B cell (primary cell): Measurements from ENCODE around the gene PDE4B. TPM values are rescaled to one million over a fixed set of nuclear protein-coding genes. Genes with fewer than 3 reads are reported as not detected.

ENCODE experiments used
- ATAC-seq: fragments of 200-7000 bp; cut with Tn5 transposase; one replicate; pipeline ENCODE4 v1.10.0; 2021; ENCODE audit warnings: low read depth, mild to moderate bottlenecking, moderate number of reproducible peaks, moderate library complexity
- CTCF ChIA-PET: fragments of 350-600 bp; sonication (Branson Sonifier 250); formaldehyde crosslinking; loops from one replicate; lab custom pipeline; 2021; ENCODE audit warnings: antibody characterized with exemption, inconsistent platforms; lab: Charles Lee
- POLR2A ChIA-PET: fragments of 350-600 bp; sonication (Branson Sonifier 250); formaldehyde crosslinking; loops from one replicate; lab custom pipeline; 2021; ENCODE audit warnings: antibody characterized with exemption; lab: Charles Lee
- DNase-seq: peaks from one replicate; pipeline ENCODE4 v3.0.0; 2013
- H2AFZ ChIP-seq: 2 replicates; pipeline ENCODE4 v1.6.1; 2012; ENCODE audit warnings: mild to moderate bottlenecking, low read depth, low read length; ENCODE audit not compliant: insufficient read depth, poor library complexity, severe bottlenecking
- H3K27ac ChIP-seq, 2 donors: 1 replicate in 1 of 2; 2 replicates in 1 of 2; pipeline ENCODE4 v1.5.1; 2012 to 2013; ENCODE audit warnings: low read length in 2 of 2, mild to moderate bottlenecking in 2 of 2, moderate library complexity in 1 of 2
- H3K27me3 ChIP-seq, 4 experiments: fragments of 200-600 bp in 1 of 4; sonication (generic) in 1 of 4; replicated peaks in 1 of 4; 1 replicate in 2 of 4; 2 replicates in 2 of 4; pipeline versions ENCODE4 v1.6.1 to v1.7.0; 2013 to 2016; ENCODE audit warnings: low read length in 3 of 4, mild to moderate bottlenecking in 2 of 4, mixed read lengths in 1 of 4, moderate library complexity in 1 of 4; ENCODE audit not compliant: insufficient read depth in 4 of 4, control insufficient read depth in 3 of 4; ENCODE audit errors: control extremely low read depth in 1 of 4
- H3K36me3 ChIP-seq, 2 experiments: replicated peaks in 1 of 2; 1 replicate in 1 of 2; 2 replicates in 1 of 2; pipeline versions ENCODE4 v1.6.1 to v1.7.1; 2013; ENCODE audit warnings: low read length in 1 of 2; ENCODE audit not compliant: insufficient read depth in 2 of 2, control insufficient read depth in 1 of 2; ENCODE audit errors: control extremely low read depth in 1 of 2, extremely low read depth in 1 of 2
- H3K4me1 ChIP-seq, 2 donors: fragments of 200-600 bp in 1 of 2; sonication (generic) in 1 of 2; 1 replicate in 1 of 2; 2 replicates in 1 of 2; pipeline versions ENCODE4 v1.5.1 to v1.6.1; 2013 to 2017; ENCODE audit warnings: low read length in 2 of 2; ENCODE audit not compliant: control insufficient read depth in 2 of 2, insufficient read depth in 2 of 2
- H3K4me2 ChIP-seq: replicated peaks from 2 replicates; pipeline ENCODE3; 2012; ENCODE audit warnings: mild to moderate bottlenecking, low read depth, low read length; ENCODE audit not compliant: poor library complexity, severe bottlenecking
- H3K4me3 ChIP-seq, 5 experiments: fragments of 200-600 bp in 1 of 5; sonication (generic) in 1 of 5; 1 replicate in 3 of 5; 2 replicates in 2 of 5; pipeline versions ENCODE4 v1.5.1 to v1.7.0; 2011 to 2016; ENCODE audit warnings: low read length in 4 of 5, mild to moderate bottlenecking in 4 of 5, low read depth in 2 of 5, control low read depth in 1 of 5, moderate library complexity in 1 of 5; ENCODE audit not compliant: insufficient read depth in 1 of 5; ENCODE audit errors: control extremely low read depth in 1 of 5, extremely low read depth in 1 of 5
- H3K79me2 ChIP-seq: fragments of 200-600 bp; sonication (generic); one replicate; pipeline ENCODE4 v1.6.0; 2016; ENCODE audit warnings: low read length; ENCODE audit not compliant: control insufficient read depth, insufficient read depth
- H3K9ac ChIP-seq: fragments of 200-600 bp; sonication (generic); 2 replicates; pipeline ENCODE4 v1.6.1; 2017; ENCODE audit warnings: mild to moderate bottlenecking, low read length, moderate library complexity
- H3K9me3 ChIP-seq, 3 donors: one replicate each; pipeline versions ENCODE4 v1.6.1 to v1.7.1; 2013; ENCODE audit warnings: low read length in 2 of 3; ENCODE audit not compliant: control insufficient read depth in 2 of 3, insufficient read depth in 1 of 3; ENCODE audit errors: control extremely low read depth in 1 of 3
- H4K20me1 ChIP-seq: 2 replicates; pipeline ENCODE4 v1.6.0; 2012; ENCODE audit warnings: mild to moderate bottlenecking, low read length; ENCODE audit not compliant: insufficient read depth, control insufficient read depth, poor library complexity, severe bottlenecking
- H3K27ac Mint-ChIP-seq: one replicate; pipeline ENCODE4 v1.8.0; 2021; ENCODE audit warnings: mixed read lengths
- H3K27me3 Mint-ChIP-seq: one replicate; pipeline ENCODE4 v1.8.0; 2021; ENCODE audit warnings: mixed read lengths
- H3K4me1 Mint-ChIP-seq: one replicate; pipeline ENCODE4 v1.8.0; 2021; ENCODE audit warnings: mixed read lengths
- H3K4me3 Mint-ChIP-seq: one replicate; pipeline ENCODE4 v1.8.0; 2021; ENCODE audit warnings: mixed read lengths
- H3K9me3 Mint-ChIP-seq: one replicate; pipeline ENCODE4 v1.8.0; 2022; ENCODE audit warnings: mixed read lengths; ENCODE audit not compliant: insufficient read depth
- EZH2 ChIP-seq: IDR thresholded peaks from 2 replicates; pipeline ENCODE4 v1.6.1; 2012; ENCODE audit warnings: borderline replicate concordance, low read depth, mild to moderate bottlenecking, moderate library complexity, low read length; ENCODE audit not compliant: insufficient read depth, poor library complexity, severe bottlenecking
- WGBS: methylation state at CpG from one replicate; pipeline ENCODE4 v1.1.5; 2013; ENCODE audit warnings: missing lambda C conversion rate; ENCODE audit not compliant: insufficient coverage; 5-methylcytosine and 5-hydroxymethylcytosine counted together
- intact Hi-C: fragments of 100-400 bp; cut with micrococcal nuclease; formaldehyde crosslinking; loops from one replicate; pipeline ENCODE4 v1.10.0; 2022
- polyA plus RNA-seq: library from polyadenylated mRNA; depleted of rRNA; stranded (reverse); fragments of >200 nt; gene quantifications from 2 replicates; pipeline ENCODE4 v1.2.3, GENCODE V29; 2012
- total RNA-seq, 2 donors: library from RNA; stranded (reverse); fragments of 120-200 nt in 1 of 2; gene quantifications; 1 replicate in 1 of 2; 2 replicates in 1 of 2; pipeline versions ENCODE4 v1.2.3 to v1.2.4, GENCODE V29; 2013 to 2022
- TF ChIP-seq, protein P1 (sequence below): fragments of 200-600 bp; IDR thresholded peaks from one replicate; pipeline ENCODE4 v1.8.0; 2022; ENCODE audit warnings: antibody characterized with exemption, mild to moderate bottlenecking

Gene PDE4B
- total and polyA plus RNA-seq, 2 donors (not counting 1 experiment from before 2014, with no cell fraction given), result 63.7 to 242 TPM

DNA sequence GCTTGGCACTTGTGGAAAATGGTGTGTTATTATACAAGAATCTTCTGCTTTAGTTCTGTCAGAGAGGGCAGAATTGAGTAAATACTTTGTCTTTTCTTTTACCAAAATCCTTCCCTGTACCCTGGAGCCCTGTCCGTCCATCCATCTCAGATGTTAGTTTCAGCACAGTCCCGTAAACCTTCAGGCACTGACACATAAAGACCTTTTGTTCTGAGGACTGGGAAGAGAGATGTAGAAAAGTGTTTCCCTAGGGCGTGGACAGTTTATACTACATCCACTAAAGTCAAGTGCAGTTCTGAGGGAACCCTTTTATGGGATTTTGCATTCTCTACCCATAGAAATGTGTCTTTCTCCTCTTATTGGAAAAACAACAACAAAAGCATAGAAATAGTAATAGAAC, 162.4 kb downstream of the PDE4B start:
- no peak for TF ChIP-seq EZH2
- TF ChIP-seq, protein P1, sequence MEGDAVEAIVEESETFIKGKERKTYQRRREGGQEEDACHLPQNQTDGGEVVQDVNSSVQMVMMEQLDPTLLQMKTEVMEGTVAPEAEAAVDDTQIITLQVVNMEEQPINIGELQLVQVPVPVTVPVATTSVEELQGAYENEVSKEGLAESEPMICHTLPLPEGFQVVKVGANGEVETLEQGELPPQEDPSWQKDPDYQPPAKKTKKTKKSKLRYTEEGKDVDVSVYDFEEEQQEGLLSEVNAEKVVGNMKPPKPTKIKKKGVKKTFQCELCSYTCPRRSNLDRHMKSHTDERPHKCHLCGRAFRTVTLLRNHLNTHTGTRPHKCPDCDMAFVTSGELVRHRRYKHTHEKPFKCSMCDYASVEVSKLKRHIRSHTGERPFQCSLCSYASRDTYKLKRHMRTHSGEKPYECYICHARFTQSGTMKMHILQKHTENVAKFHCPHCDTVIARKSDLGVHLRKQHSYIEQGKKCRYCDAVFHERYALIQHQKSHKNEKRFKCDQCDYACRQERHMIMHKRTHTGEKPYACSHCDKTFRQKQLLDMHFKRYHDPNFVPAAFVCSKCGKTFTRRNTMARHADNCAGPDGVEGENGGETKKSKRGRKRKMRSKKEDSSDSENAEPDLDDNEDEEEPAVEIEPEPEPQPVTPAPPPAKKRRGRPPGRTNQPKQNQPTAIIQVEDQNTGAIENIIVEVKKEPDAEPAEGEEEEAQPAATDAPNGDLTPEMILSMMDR, result no peak
- POLR2A ChIA-PET, result no interaction called here

GRCh38 chr1:65955503-65955902, 162.8 kb downstream of the PDE4B start:
- CTCF ChIA-PET, result interaction anchor here (2.1 to 9.4 kb wide), 3 partner anchors 287 to 495 kb away, joined by 6 to 171 read pairs (median 52); no protein-coding TSS in a partner anchor
- no peaks in the 10 kb centered on the region for H4K20me1 ChIP-seq
- POLR2A ChIA-PET, result no interaction called here

More for the DNA sequence above, 162.4 kb downstream of the PDE4B start:
- Mint-ChIP-seq H3K4me3 (no peak overlapping the region), H3K4me1 (no peaks in the 10 kb centered on the region), H3K9me3 (no peaks in the 10 kb centered on the region), H3K27ac (no peak overlapping the region), H3K27me3 (peaks cover 13% of the 10 kb centered on the region)
- no peak for ATAC-seq
- Histone ChIP-seq H3K79me2 (no peaks in the 10 kb centered on the region), H3K27me3 (no peaks in the 10 kb centered on the region), H3K36me3 (no peaks in the 10 kb centered on the region), H3K4me2 (no peak overlapping the region), H3K4me3 (no peak overlapping the region), H4K20me1 (no peaks in the 10 kb centered on the region), H3K4me1 (no peaks in the 10 kb centered on the region), H3K27ac (no peak overlapping the region), H3K9me3 (no peaks in the 10 kb centered on the region), H2AFZ (no peak overlapping the region), H3K9ac (no peak overlapping the region)
- intact Hi-C loops, result loop anchor here (10.0 kb wide), 1 partner anchor 420 kb away; no protein-coding TSS in a partner anchor
- no CpG with 5 or more reads among the region's 3 CpGs for WGBS
- CTCF ChIA-PET, result interaction anchor here (2.1 to 9.4 kb wide), 3 partner anchors 288 to 496 kb away, joined by 6 to 171 read pairs (median 52); no protein-coding TSS in a partner anchor
- DNase-seq, result no peak

More at GRCh38 chr1:65955503-65955902, 162.8 kb downstream of the PDE4B start:
- Histone ChIP-seq H3K27me3 (no peaks in the 10 kb centered on the region), H2AFZ (no peak overlapping the region), H3K27ac (no peak overlapping the region), H3K9me3 (no peaks in the 10 kb centered on the region), H3K4me1 (no peaks in the 10 kb centered on the region), H3K4me2 (no peak overlapping the region), H3K79me2 (no peaks in the 10 kb centered on the region), H3K36me3 (no peaks in the 10 kb centered on the region), H3K4me3 (no peak overlapping the region), H3K9ac (no peak overlapping the region)
- Mint-ChIP-seq H3K27me3 (peaks cover 16% of the 10 kb centered on the region), H3K9me3 (no peaks in the 10 kb centered on the region), H3K4me1 (no peaks in the 10 kb centered on the region), H3K4me3 (no peak overlapping the region), H3K27ac (no peak overlapping the region)
- ATAC-seq (no peak), DNase-seq (no peak)
- 93% methylated on average over 3 of the region's 6 CpGs for WGBS
- TF ChIP-seq, protein P1, result no peak
- no peak for TF ChIP-seq EZH2
- intact Hi-C loops, result loop anchor here (10.0 kb wide), 1 partner anchor 419 kb away; no protein-coding TSS in a partner anchor
